ENCODE data around the gene RTL10.

The RTL10 gene

GRCh38 chr22:19843107-19843856 lies 11.4 kb downstream of the RTL10 start:
- no peak for TF ChIP-seq ZBTB7A (IDR thresholded peaks at IDR 0.05; ENCODE audit: low read depth)
- peak; percentile 64 for TF ChIP-seq NFIC (IDR thresholded peaks at IDR 0.05)

GRCh38 chr22:19842393-19843106 lies 12.1 kb downstream of the RTL10 start:
- no peak for TF ChIP-seq REST (IDR thresholded peaks at IDR 0.05; ENCODE audit: low read depth)
- no peak for TF ChIP-seq MAX (IDR thresholded peaks at IDR 0.05)
- TF ChIP-seq NFIC (IDR thresholded peaks at IDR 0.05): no peak
- no peak for TF ChIP-seq TAF1 (IDR thresholded peaks at IDR 0.05; ENCODE audit: low read depth)
- TF ChIP-seq CEBPB (IDR thresholded peaks at IDR 0.05): no peak
- TF ChIP-seq, protein P1, sequence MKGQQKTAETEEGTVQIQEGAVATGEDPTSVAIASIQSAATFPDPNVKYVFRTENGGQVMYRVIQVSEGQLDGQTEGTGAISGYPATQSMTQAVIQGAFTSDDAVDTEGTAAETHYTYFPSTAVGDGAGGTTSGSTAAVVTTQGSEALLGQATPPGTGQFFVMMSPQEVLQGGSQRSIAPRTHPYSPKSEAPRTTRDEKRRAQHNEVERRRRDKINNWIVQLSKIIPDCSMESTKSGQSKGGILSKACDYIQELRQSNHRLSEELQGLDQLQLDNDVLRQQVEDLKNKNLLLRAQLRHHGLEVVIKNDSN (IDR thresholded peaks at IDR 0.05): no peak
- TF ChIP-seq CREB1 (IDR thresholded peaks at IDR 0.05; ENCODE audit: low read depth): no peak
- TF ChIP-seq YY1 (IDR thresholded peaks at IDR 0.05; ENCODE audit: low read depth): no peak
- no peak for TF ChIP-seq ZBTB7A (IDR thresholded peaks at IDR 0.05; ENCODE audit: low read depth)
- no peak for TF ChIP-seq TEAD4 (IDR thresholded peaks at IDR 0.05)

GRCh38 chr22:19841641-19842392 lies 12.9 kb downstream of the RTL10 start:
- TF ChIP-seq FOXM1 (IDR thresholded peaks at IDR 0.05; ENCODE audit: borderline replicate concordance, low read depth): no peak
- peak; percentile 14; the same call in 1 of the 2 replicates for TF ChIP-seq RAD21 (IDR thresholded peaks at IDR 0.05; ENCODE audit: low read depth)

- TF ChIP-seq CREB1 (IDR thresholded peaks at IDR 0.05; ENCODE audit: low read depth) (no peak), NFIC (IDR thresholded peaks at IDR 0.05) (no peak), MAX (IDR thresholded peaks at IDR 0.05) (no peak), EGR1 (IDR thresholded peaks at IDR 0.05) (no peak), RAD21 (IDR thresholded peaks at IDR 0.05; ENCODE audit: low read depth) (no peak)
Measured at GRCh38 chr22:19840955-19841640, 13.6 kb downstream of the RTL10 start.

- TF ChIP-seq FOXM1 (IDR thresholded peaks at IDR 0.05; ENCODE audit: borderline replicate concordance, low read depth): no peak
- TF ChIP-seq TEAD4 (IDR thresholded peaks at IDR 0.05): no peak
- no peak for TF ChIP-seq REST (IDR thresholded peaks at IDR 0.05; ENCODE audit: low read depth)
- TF ChIP-seq MAX (IDR thresholded peaks at IDR 0.05): no peak
- TF ChIP-seq CEBPB (IDR thresholded peaks at IDR 0.05): no peak
- TF ChIP-seq YY1 (IDR thresholded peaks at IDR 0.05; ENCODE audit: low read depth): no peak
- TF ChIP-seq TAF1 (IDR thresholded peaks at IDR 0.05; ENCODE audit: low read depth): no peak
- TF ChIP-seq, protein P1 (IDR thresholded peaks at IDR 0.05): no peak
- no peak for TF ChIP-seq TCF12 (IDR thresholded peaks at IDR 0.05; ENCODE audit: low read depth)
- TF ChIP-seq EP300 (IDR thresholded peaks at IDR 0.05; ENCODE audit: borderline replicate concordance): no peak
- TF ChIP-seq RAD21 (IDR thresholded peaks at IDR 0.05; ENCODE audit: low read depth): no peak
- TF ChIP-seq EGR1 (IDR thresholded peaks at IDR 0.05): no peak
- no peak for TF ChIP-seq CREB1 (IDR thresholded peaks at IDR 0.05; ENCODE audit: low read depth)
Measured at GRCh38 chr22:19840059-19840458, 14.6 kb downstream of the RTL10 start.

Measured in Ishikawa (cell line).